ENCODE data around the gene FGFR4. TPM values are rescaled to one million over a fixed set of nuclear protein-coding genes. Genes with fewer than 3 reads are reported as not detected.

FGFR4 gene
- total RNA-seq, 3 donors from 2014 or later (not counting 1 experiment from before 2014, with no cell fraction given) = 0.72 to 1.5 (median 1.3) TPM

DNA sequence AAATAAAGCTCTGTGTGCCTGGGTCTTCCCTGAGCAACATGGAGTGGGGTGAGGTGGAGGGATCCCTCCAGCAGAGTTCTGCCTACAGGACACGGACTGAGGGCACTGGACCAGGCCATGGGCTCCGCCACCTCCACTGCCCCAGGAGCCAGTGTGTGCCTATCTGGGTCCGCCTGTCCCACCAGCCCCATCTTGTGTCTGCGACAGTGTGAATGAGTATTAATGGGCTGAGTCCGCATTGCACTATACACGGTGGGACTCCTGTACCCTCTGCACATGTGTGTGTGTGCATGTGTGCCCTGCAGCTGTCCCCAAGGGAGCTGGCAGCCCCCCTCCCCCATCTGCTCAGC, 11.4 kb downstream of the FGFR4 start:
- no peak for ATAC-seq
- Mint-ChIP-seq H3K27me3 (ENCODE audit: low read depth in 2 of 2) (no peaks in the 10 kb centered on the region), H3K9me3 (no peaks in the 10 kb centered on the region), H3K27ac (no peak overlapping the region), H3K36me3 (no peaks in the 10 kb centered on the region), H3K4me3 (no peak overlapping the region), H3K4me1 (no peaks in the 10 kb centered on the region)
- Histone ChIP-seq H3K9me3 (ENCODE audit: control insufficient read depth, insufficient read depth, low read length) (no peaks in the 10 kb centered on the region), H3K27ac (ENCODE audit: low read length) (no peak overlapping the region), H3K4me3 (ENCODE audit: low read length) (no peak overlapping the region), H3K27me3 (ENCODE audit: control insufficient read depth, insufficient read depth, low read length) (no peaks in the 10 kb centered on the region), H3K36me3 (ENCODE audit: control insufficient read depth, insufficient read depth, low read length) (no peaks in the 10 kb centered on the region), H3K4me1 (ENCODE audit: control insufficient read depth, insufficient read depth, low read length) (no peaks in the 10 kb centered on the region)
- TF ChIP-seq, protein P1, sequence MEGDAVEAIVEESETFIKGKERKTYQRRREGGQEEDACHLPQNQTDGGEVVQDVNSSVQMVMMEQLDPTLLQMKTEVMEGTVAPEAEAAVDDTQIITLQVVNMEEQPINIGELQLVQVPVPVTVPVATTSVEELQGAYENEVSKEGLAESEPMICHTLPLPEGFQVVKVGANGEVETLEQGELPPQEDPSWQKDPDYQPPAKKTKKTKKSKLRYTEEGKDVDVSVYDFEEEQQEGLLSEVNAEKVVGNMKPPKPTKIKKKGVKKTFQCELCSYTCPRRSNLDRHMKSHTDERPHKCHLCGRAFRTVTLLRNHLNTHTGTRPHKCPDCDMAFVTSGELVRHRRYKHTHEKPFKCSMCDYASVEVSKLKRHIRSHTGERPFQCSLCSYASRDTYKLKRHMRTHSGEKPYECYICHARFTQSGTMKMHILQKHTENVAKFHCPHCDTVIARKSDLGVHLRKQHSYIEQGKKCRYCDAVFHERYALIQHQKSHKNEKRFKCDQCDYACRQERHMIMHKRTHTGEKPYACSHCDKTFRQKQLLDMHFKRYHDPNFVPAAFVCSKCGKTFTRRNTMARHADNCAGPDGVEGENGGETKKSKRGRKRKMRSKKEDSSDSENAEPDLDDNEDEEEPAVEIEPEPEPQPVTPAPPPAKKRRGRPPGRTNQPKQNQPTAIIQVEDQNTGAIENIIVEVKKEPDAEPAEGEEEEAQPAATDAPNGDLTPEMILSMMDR (IDR thresholded peaks at IDR 0.05) = no peak
- intact Hi-C loops (cut with micrococcal nuclease) = no loop called here
- WGBS (ENCODE audit: insufficient coverage) = 88% methylated on average over 6 of the region's 6 CpGs
- no peak for DNase-seq

GRCh38 chr5:177098470-177099141, 11.9 kb downstream of the FGFR4 start:
- Mint-ChIP-seq H3K9me3 (no peaks in the 10 kb centered on the region), H3K4me3 (no peak overlapping the region), H3K27me3 (ENCODE audit: low read depth in 2 of 2) (no peaks in the 10 kb centered on the region), H3K4me1 (no peaks in the 10 kb centered on the region), H3K36me3 (no peaks in the 10 kb centered on the region), H3K27ac (no peak overlapping the region)
- Histone ChIP-seq H3K9me3 (ENCODE audit: control insufficient read depth, insufficient read depth, low read length) (no peaks in the 10 kb centered on the region), H3K4me1 (ENCODE audit: control insufficient read depth, insufficient read depth, low read length) (no peaks in the 10 kb centered on the region), H3K36me3 (ENCODE audit: control insufficient read depth, insufficient read depth, low read length) (no peaks in the 10 kb centered on the region), H3K27me3 (ENCODE audit: control insufficient read depth, insufficient read depth, low read length) (no peaks in the 10 kb centered on the region), H3K27ac (ENCODE audit: low read length) (no peak overlapping the region), H3K4me3 (ENCODE audit: low read length) (no peak overlapping the region)
- intact Hi-C loops (cut with micrococcal nuclease) = no loop called here
- 93% methylated on average over 18 of the region's 18 CpGs for whole genome bisulfite sequencing (ENCODE audit: insufficient coverage)
- TF ChIP-seq, protein P1 (IDR thresholded peaks at IDR 0.05) = no peak
- no peak for ATAC-seq
- no peak for DNase-seq

DNA sequence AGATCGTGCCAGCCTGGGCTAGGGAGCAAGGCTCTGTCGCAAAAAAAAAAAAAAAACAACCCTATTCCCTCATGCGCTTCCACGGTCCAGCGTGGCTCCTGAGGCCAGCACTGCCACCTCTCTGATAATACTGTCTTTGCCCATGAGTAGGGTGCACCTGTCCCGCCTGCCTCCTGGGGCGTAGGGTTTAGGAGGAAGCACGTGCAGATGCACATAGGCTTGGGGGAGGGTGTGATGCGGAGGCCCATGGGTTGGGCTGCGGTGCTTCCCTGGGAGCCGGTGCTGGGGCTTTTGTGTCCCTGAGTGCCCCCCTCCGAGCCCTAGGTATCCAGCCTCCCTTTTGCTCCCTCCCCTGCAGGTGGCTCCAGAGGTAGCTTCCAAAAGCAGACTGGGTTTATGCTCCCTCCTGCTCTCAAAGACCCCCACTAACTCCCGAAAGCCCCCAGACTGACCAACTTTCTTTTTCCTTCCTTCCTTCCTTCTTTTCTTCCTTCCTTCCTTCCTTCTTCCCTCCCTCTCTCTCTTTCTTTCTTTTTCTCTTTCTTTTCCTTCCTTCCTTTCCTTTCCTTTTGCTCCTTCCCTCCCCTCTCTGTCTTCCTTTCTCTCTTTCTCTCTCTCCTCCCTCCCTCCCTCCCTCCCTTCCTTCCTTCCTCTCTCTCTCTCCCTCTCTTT, 12.8 kb downstream of the FGFR4 start:
- TF ChIP-seq, protein P1 (IDR thresholded peaks at IDR 0.05) = no peak
- no peaks in the 10 kb centered on the region for H3K4me1 Mint-ChIP-seq
- H3K27ac ChIP-seq (ENCODE audit: low read length) = no peak overlapping the region

More for the DNA sequence above, 12.8 kb downstream of the FGFR4 start:
- H3K4me3 ChIP-seq (ENCODE audit: low read length) = no peak overlapping the region
- H3K36me3 ChIP-seq (ENCODE audit: control insufficient read depth, insufficient read depth, low read length) = no peaks in the 10 kb centered on the region
- Mint-ChIP-seq H3K36me3 (no peaks in the 10 kb centered on the region), H3K27ac (no peak overlapping the region), H3K4me3 (no peak overlapping the region), H3K9me3 (no peaks in the 10 kb centered on the region), H3K27me3 (ENCODE audit: low read depth in 2 of 2) (no peaks in the 10 kb centered on the region)
- ATAC-seq (no peak), DNase-seq (no peak)
- H3K27me3 ChIP-seq (ENCODE audit: control insufficient read depth, insufficient read depth, low read length) = no peaks in the 10 kb centered on the region
- intact Hi-C loops (cut with micrococcal nuclease) = no loop called here
- H3K4me1 ChIP-seq (ENCODE audit: control insufficient read depth, insufficient read depth, low read length) = no peaks in the 10 kb centered on the region
- H3K9me3 ChIP-seq (ENCODE audit: control insufficient read depth, insufficient read depth, low read length) = no peaks in the 10 kb centered on the region
- 65% methylated on average over 12 of the region's 13 CpGs for WGBS (ENCODE audit: insufficient coverage)

All from natural killer cell (primary cell).